HUES48 (cell line): ENCODE results near the gene EPS15.
"Not testable (repeated sequence)": the region's sequence is repeated elsewhere in the genome, so short reads cannot be mapped to it uniquely, and the experiment has no call there.

Experiments
- H3K27ac ChIP-seq: one replicate; pipeline ENCODE4 v1.7.0; 2013; ENCODE audit warnings: low read depth, low read length, inconsistent platforms
- H3K27me3 ChIP-seq: 2 replicates; pipeline ENCODE4 v1.6.1; 2013; ENCODE audit warnings: mild to moderate bottlenecking, low read length; ENCODE audit not compliant: control insufficient read depth, insufficient read depth
- H3K36me3 ChIP-seq: 2 replicates; pipeline ENCODE4 v1.6.1; 2013; ENCODE audit warnings: low read length; ENCODE audit not compliant: control insufficient read depth, insufficient read depth
- H3K4me1 ChIP-seq: 2 replicates; pipeline ENCODE4 v1.6.1; 2013; ENCODE audit warnings: mild to moderate bottlenecking, low read length; ENCODE audit not compliant: control insufficient read depth, insufficient read depth
- H3K4me3 ChIP-seq: 2 replicates; pipeline ENCODE4 v1.5.1; 2013; ENCODE audit warnings: mild to moderate bottlenecking, low read depth, low read length
- H3K9ac ChIP-seq: 2 replicates; pipeline ENCODE4 v1.6.1; 2013; ENCODE audit warnings: mild to moderate bottlenecking, low read depth, low read length, moderate library complexity
- H3K9me3 ChIP-seq: 2 replicates; pipeline ENCODE4 v1.6.1; 2013; ENCODE audit warnings: low read length; ENCODE audit not compliant: control insufficient read depth, insufficient read depth

EPS15 gene

DNA sequence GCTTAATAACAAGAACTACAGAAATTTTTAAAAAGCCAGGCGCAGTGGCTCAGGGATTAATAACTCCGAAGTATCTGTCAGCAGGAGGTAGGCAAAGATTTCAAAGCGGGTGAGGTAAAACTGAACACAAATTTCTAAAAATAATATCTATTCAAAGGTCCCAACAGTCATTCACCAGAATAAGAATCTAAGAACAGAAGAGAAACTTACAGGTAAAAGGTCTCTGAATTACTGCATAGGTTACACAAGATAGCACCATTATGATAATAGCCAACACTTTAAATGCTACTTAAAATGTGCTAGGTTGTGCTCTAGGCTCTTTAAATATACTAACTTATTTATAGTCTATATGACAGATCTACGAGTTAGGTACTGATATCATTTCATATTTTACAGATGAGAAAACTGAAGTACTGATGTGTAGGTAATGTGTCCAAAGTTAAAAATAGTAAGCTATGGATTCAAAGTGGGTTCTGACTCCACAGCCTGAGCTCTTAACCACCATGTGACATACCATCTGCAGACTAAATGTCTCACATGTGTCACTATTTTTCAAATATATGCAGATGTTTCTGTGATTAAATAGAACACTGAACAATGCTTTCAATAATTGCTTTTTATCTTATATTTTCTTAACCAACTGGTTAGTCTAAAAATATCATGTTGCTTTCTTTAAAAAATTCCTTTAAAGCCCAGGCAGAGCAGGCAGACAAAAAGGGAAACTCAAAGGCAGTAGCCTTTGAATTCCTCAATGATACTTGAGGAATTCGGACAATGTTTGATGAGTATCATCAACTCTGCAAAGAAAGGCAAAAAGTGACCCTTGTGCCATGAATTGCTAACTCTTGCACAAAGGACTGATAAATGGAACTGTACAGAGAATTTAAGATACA lies 108.3 kb downstream of the EPS15 start:
- no peak overlapping the region for H3K27ac ChIP-seq
- peaks cover 35% of the 10 kb centered on the region for H3K36me3 ChIP-seq
- no peak overlapping the region for H3K9ac ChIP-seq
- H3K4me3 ChIP-seq, result no peak overlapping the region
- H3K9me3 ChIP-seq, result no peaks in the 10 kb centered on the region
- no peaks in the 10 kb centered on the region for H3K27me3 ChIP-seq
- H3K4me1 ChIP-seq, result no peaks in the 10 kb centered on the region

- not testable (repeated sequence) for H3K4me1 ChIP-seq, H3K27me3 ChIP-seq, H3K4me3 ChIP-seq, H3K27ac ChIP-seq, H3K9me3 ChIP-seq, H3K9ac ChIP-seq
- peaks cover 42% of the 10 kb centered on the region for H3K36me3 ChIP-seq
Observed at GRCh38 chr1:51409755-51410541, 109.1 kb downstream of the EPS15 start.

- Histone ChIP-seq H3K36me3 (peaks cover 47% of the 10 kb centered on the region), H3K27ac (no peak overlapping the region), H3K9ac (no peak overlapping the region), H3K4me3 (no peak overlapping the region), H3K27me3 (no peaks in the 10 kb centered on the region), H3K9me3 (no peaks in the 10 kb centered on the region), H3K4me1 (no peaks in the 10 kb centered on the region)
Observed at GRCh38 chr1:51392241-51392640, 126.8 kb downstream of the EPS15 start.

GRCh38 chr1:51390641-51391040 lies 128.4 kb downstream of the EPS15 start:
- H3K9ac ChIP-seq, H3K27ac ChIP-seq, H3K4me3 ChIP-seq, H3K9me3 ChIP-seq, H3K4me1 ChIP-seq, H3K27me3 ChIP-seq: not testable (repeated sequence)
- peaks cover 38% of the 10 kb centered on the region for H3K36me3 ChIP-seq

GRCh38 chr1:51387288-51387687 lies 131.8 kb downstream of the EPS15 start:
- not testable (repeated sequence) for H3K4me1 ChIP-seq, H3K27me3 ChIP-seq, H3K9ac ChIP-seq, H3K4me3 ChIP-seq, H3K27ac ChIP-seq
- Histone ChIP-seq H3K36me3 (peaks cover 19% of the 10 kb centered on the region), H3K9me3 (peaks cover 28% of the 10 kb centered on the region)

- not testable (repeated sequence) for H3K27ac ChIP-seq, H3K4me1 ChIP-seq, H3K4me3 ChIP-seq, H3K27me3 ChIP-seq, H3K9ac ChIP-seq
- Histone ChIP-seq H3K9me3 (peaks cover 28% of the 10 kb centered on the region), H3K36me3 (peaks cover 16% of the 10 kb centered on the region)
Observed at GRCh38 chr1:51386259-51386658, 132.8 kb downstream of the EPS15 start.

- no peak overlapping the region for H3K9ac ChIP-seq
- no peak overlapping the region for H3K27ac ChIP-seq
- H3K36me3 ChIP-seq, result peaks cover 16% of the 10 kb centered on the region
- H3K27me3 ChIP-seq, result no peaks in the 10 kb centered on the region
- peaks cover 28% of the 10 kb centered on the region for H3K9me3 ChIP-seq
- H3K4me3 ChIP-seq, result no peak overlapping the region
- H3K4me1 ChIP-seq, result no peaks in the 10 kb centered on the region
Observed at GRCh38 chr1:51385776-51386175, 133.3 kb downstream of the EPS15 start.

DNA sequence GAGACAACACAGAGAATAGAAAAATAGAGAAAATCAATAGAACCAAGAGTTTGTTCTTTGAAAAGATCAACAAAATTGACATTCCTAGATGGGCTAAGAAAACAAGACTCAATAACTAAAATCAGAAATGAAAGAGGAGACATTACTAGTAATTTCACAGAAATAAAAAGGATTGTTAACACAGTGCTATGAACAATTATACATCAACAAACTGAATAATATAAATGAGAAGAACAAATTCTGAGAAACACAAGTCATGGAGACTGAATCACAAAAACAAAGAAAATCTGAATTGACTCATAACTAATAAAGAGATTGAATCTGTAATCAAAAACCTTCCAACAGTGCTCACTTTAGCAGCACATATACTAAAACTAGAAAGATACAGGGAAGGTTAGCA lies 137.1 kb downstream of the EPS15 start:
- H3K4me3 ChIP-seq, result no peak overlapping the region
- H3K27ac ChIP-seq, result no peak overlapping the region
- peaks cover 28% of the 10 kb centered on the region for H3K9me3 ChIP-seq
- H3K4me1 ChIP-seq, result no peaks in the 10 kb centered on the region
- H3K36me3 ChIP-seq, result peaks cover 16% of the 10 kb centered on the region
- no peak overlapping the region for H3K9ac ChIP-seq
- no peaks in the 10 kb centered on the region for H3K27me3 ChIP-seq

- peaks cover 13% of the 10 kb centered on the region for H3K36me3 ChIP-seq
- no peak overlapping the region for H3K9ac ChIP-seq
- H3K27me3 ChIP-seq, result no peaks in the 10 kb centered on the region
- no peak overlapping the region for H3K4me3 ChIP-seq
- no peak overlapping the region for H3K27ac ChIP-seq
- no peaks in the 10 kb centered on the region for H3K4me1 ChIP-seq
- peaks cover 24% of the 10 kb centered on the region for H3K9me3 ChIP-seq
Observed at GRCh38 chr1:51380936-51381335, 138.1 kb downstream of the EPS15 start.

DNA sequence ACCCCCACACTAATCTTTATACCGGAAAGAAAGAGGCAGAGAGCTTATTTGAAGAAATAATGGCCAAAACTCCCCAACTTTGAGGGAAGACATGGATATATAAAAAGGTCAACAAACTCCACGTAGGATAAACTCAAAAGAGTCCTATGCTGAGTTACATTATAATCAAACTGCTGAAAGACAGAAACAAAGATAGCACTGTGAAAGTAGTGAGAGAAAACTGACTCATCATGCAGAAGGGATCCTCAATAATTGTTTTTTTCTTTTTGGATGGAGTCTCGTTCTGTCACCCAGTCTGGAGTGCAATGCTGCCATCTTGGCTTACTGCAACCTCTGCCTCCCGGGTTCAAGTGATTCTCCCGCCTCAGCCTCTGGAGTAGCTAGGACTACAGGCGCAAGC lies 140.2 kb downstream of the EPS15 start:
- H3K4me1 ChIP-seq, result no peaks in the 10 kb centered on the region
- no peak overlapping the region for H3K9ac ChIP-seq
- peaks cover 5% of the 10 kb centered on the region; the same call in 1 of the 2 replicates for H3K9me3 ChIP-seq
- no peak overlapping the region for H3K4me3 ChIP-seq
- no peak overlapping the region for H3K27ac ChIP-seq
- no peaks in the 10 kb centered on the region for H3K27me3 ChIP-seq
- H3K36me3 ChIP-seq, result no peaks in the 10 kb centered on the region; the same call in none of the 2 replicates

DNA sequence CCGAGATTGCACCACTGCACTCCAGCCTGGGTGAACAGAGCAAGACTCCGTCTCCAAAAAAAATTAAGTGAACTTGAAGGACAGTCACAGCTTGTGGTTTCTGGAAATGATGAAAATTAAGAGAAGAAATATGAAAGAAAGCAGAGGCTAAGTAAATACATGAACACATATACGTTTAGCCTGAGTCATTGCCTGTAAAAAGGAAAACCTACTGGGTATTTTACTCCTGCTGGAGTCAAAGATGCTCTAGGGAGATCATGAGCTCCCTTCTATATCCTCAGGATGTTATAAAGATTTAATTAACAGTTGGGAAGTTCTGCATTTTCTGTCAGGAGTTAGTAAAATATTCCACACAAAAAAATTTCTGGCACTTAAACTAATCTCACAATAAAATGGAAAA lies 145.2 kb downstream of the EPS15 start:
- Histone ChIP-seq H3K9ac (no peak overlapping the region), H3K4me3 (no peak overlapping the region), H3K36me3 (peaks cover 15% of the 10 kb centered on the region), H3K9me3 (no peaks in the 10 kb centered on the region), H3K27ac (no peak overlapping the region), H3K4me1 (no peaks in the 10 kb centered on the region), H3K27me3 (no peaks in the 10 kb centered on the region)
